T-helper 9 cell (primary cell): ENCODE measurements around the gene NRBF2.
"Not testable (repeated sequence)": the region's sequence is repeated elsewhere in the genome, so short reads cannot be mapped to it uniquely, and the experiment has no call there.

Source experiments
- DNase-seq: peaks from one replicate; pipeline ENCODE4 v3.0.0-alpha.2; 2020
- total RNA-seq, 2 donors: gene quantifications; one replicate each; lab custom pipeline; 2026; lab: John Stamatoyannopoulos, UW

The NRBF2 gene
- total RNA-seq: 24.1 to 31.8 reads per million in 2 donors

- peak; percentile 94 for DNase-seq
Measured at GRCh38 chr10:63133056-63133820, at the start of gene NRBF2. NRBF2 (plus strand) TSS chr10:63133328; CDS start chr10:63133471, 143 bp downstream.

- not testable (repeated sequence) for DNase-seq
Measured at GRCh38 chr10:63083406-63083805, 49.7 kb upstream of the NRBF2 start.

GRCh38 chr10:63083904-63084689 is 49.0 kb upstream of the NRBF2 start:
- DNase-seq: peak; percentile 16

- no peak for DNase-seq
Measured at GRCh38 chr10:63084690-63085382, 48.3 kb upstream of the NRBF2 start.

- DNase-seq: no peak
Measured at GRCh38 chr10:63093227-63093626, 39.9 kb upstream of the NRBF2 start.

- DNase-seq: no peak
Measured at GRCh38 chr10:63094405-63094804, 38.7 kb upstream of the NRBF2 start.

- no peak for DNase-seq
Measured at GRCh38 chr10:63094881-63095280, 38.2 kb upstream of the NRBF2 start.

- no peak for DNase-seq
Measured at GRCh38 chr10:63099734-63100133, 33.4 kb upstream of the NRBF2 start.

- DNase-seq: not testable (repeated sequence)
Measured at GRCh38 chr10:63101091-63101490, 32.0 kb upstream of the NRBF2 start.

GRCh38 chr10:63102279-63102883 is 30.7 kb upstream of the NRBF2 start:
- DNase-seq: not testable (repeated sequence)

GRCh38 chr10:63103178-63103577 is 29.9 kb upstream of the NRBF2 start:
- not testable (repeated sequence) for DNase-seq

- no peak for DNase-seq
Measured at GRCh38 chr10:63103971-63104409, 29.1 kb upstream of the NRBF2 start.

- DNase-seq: no peak
Measured at GRCh38 chr10:63105225-63106110, 27.7 kb upstream of the NRBF2 start.

- DNase-seq: no peak
Measured at GRCh38 chr10:63106111-63106755, 26.9 kb upstream of the NRBF2 start.

- no peak for DNase-seq
Measured at GRCh38 chr10:63107943-63108437, 25.1 kb upstream of the NRBF2 start.

- no peak for DNase-seq
Measured at GRCh38 chr10:63110940-63111339, 22.2 kb upstream of the NRBF2 start.

GRCh38 chr10:63114031-63114814 is 18.9 kb upstream of the NRBF2 start:
- DNase-seq: no peak

- DNase-seq: no peak
Measured at GRCh38 chr10:63115732-63116383, 17.3 kb upstream of the NRBF2 start.

- DNase-seq: no peak
Measured at GRCh38 chr10:63116452-63117072, 16.6 kb upstream of the NRBF2 start.
